Measurements from ENCODE around the gene LENEP. TPM values are rescaled to one million over a fixed set of nuclear protein-coding genes. Genes with fewer than 3 reads are reported as not detected.
A peak's percentile ranks its signal among the peaks of the same experiment; 100 is the strongest.

LENEP gene
- total RNA-seq, 1 experiment from 2014 or later: 2.8 TPM

DNA sequence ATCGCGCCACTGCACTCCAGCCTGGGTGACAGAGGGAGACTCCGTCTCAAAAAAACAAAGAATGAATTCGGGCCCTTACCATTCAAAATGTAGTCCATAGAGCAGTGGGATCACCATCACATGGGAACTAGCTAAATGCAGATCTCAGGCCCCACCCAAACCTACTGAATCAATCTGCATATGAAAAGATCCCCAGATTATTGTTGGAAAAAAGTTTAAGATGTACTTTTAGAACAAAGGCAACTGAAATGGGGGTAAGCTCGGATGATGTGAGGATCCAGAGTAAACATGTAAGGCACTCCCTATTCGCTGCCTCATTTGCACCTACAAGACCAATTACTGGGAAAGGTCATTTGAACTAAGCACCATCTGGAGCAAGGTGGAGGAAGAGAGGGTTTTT is 11.0 kb upstream of the LENEP start:
- Histone ChIP-seq H3K27ac (ENCODE audit: insufficient read length, low read depth, low read length) (peak overlapping the region; percentile 91), H2BK15ac (ENCODE audit: low read depth, low read length) (no peak overlapping the region)
- no peak for DNase-seq

More for the DNA sequence above, 11.0 kb upstream of the LENEP start:
- Histone ChIP-seq H2BK120ac (ENCODE audit: low read depth, low read length, poor library complexity, severe bottlenecking) (no peak overlapping the region), H3K18ac (ENCODE audit: insufficient read length, low read depth, low read length) (peak overlapping the region; percentile 49), H4K91ac (ENCODE audit: insufficient read length, low read depth, low read length) (no peak overlapping the region), H3K23me2 (ENCODE audit: insufficient read length, low read depth, low read length, poor library complexity, severe bottlenecking) (peaks cover 8% of the 10 kb centered on the region), H3K9me3 (ENCODE audit: control insufficient read depth, low read depth, low read length) (no peaks in the 10 kb centered on the region), H3T11ph (ENCODE audit: low read length) (no peak overlapping the region), H2AK5ac (ENCODE audit: insufficient read length, low read length) (no peak overlapping the region), H3K14ac (ENCODE audit: insufficient read depth, low read length) (peak overlapping the region; percentile 17; the same call in 1 of the 2 replicates), H2AFZ (ENCODE audit: low read length) (no peak overlapping the region), H3K79me2 (ENCODE audit: insufficient read depth, low read length) (peaks cover 11% of the 10 kb centered on the region; the same call in 1 of the 2 replicates), H4K8ac (replicated peaks; ENCODE audit: insufficient read length, low read depth, low read length) (no peak overlapping the region), H2BK12ac (ENCODE audit: insufficient read length, low read depth, low read length) (no peak overlapping the region), H3K4me1 (ENCODE audit: insufficient read depth, low read length) (no peaks in the 10 kb centered on the region), H3K4me2 (ENCODE audit: insufficient read depth, insufficient read length, low read length) (peak overlapping the region; percentile 56), H3K79me1 (ENCODE audit: insufficient read depth, low read depth, low read length, poor library complexity, severe bottlenecking) (no peaks in the 10 kb centered on the region), H3K23ac (ENCODE audit: insufficient read length, low read depth, low read length) (no peak overlapping the region), H3K27me3 (ENCODE audit: insufficient read depth, low read length) (no peaks in the 10 kb centered on the region), H4K20me1 (ENCODE audit: control insufficient read depth, insufficient read depth, insufficient read length) (no peaks in the 10 kb centered on the region), H3K56ac (ENCODE audit: insufficient read length, low read depth, low read length) (no peak overlapping the region), H4K5ac (ENCODE audit: insufficient read length, low read depth, low read length) (no peak overlapping the region), H2BK20ac (ENCODE audit: low read depth, low read length, poor library complexity, severe bottlenecking) (no peak overlapping the region), H3K9ac (ENCODE audit: extremely low read depth, insufficient read length, low read length) (peak overlapping the region; percentile 81), H3K4ac (ENCODE audit: low read depth, low read length) (no peak overlapping the region), H2BK5ac (ENCODE audit: insufficient read length, low read length) (no peak overlapping the region)
- TF ChIP-seq, protein P1, sequence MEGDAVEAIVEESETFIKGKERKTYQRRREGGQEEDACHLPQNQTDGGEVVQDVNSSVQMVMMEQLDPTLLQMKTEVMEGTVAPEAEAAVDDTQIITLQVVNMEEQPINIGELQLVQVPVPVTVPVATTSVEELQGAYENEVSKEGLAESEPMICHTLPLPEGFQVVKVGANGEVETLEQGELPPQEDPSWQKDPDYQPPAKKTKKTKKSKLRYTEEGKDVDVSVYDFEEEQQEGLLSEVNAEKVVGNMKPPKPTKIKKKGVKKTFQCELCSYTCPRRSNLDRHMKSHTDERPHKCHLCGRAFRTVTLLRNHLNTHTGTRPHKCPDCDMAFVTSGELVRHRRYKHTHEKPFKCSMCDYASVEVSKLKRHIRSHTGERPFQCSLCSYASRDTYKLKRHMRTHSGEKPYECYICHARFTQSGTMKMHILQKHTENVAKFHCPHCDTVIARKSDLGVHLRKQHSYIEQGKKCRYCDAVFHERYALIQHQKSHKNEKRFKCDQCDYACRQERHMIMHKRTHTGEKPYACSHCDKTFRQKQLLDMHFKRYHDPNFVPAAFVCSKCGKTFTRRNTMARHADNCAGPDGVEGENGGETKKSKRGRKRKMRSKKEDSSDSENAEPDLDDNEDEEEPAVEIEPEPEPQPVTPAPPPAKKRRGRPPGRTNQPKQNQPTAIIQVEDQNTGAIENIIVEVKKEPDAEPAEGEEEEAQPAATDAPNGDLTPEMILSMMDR (conservative IDR thresholded peaks at IDR 0.05): no peak
- WGBS (ENCODE audit: extremely low coverage, insufficient read length, low lambda C conversion rate): no CpG with 5 or more reads among the region's 6 CpGs
- Mint-ChIP-seq H3K4me1 (peaks cover 9 to 10% of the 10 kb centered on the region in 2 experiments; a peak in 3 of 4 replicates), H3K36me3 (ENCODE audit: insufficient read depth in 1 of 3, low read depth in 3 of 3) (peaks cover 33 to 61% (median 52%) of the 10 kb centered on the region in 3 experiments), H3K27me3 (ENCODE audit: low read depth) (no peaks in the 10 kb centered on the region), H3K27ac (no peak overlapping the region), H3K9me3 (no peaks in the 10 kb centered on the region), H3K4me3 (no peak overlapping the region)
